Upper lobe of right lung (tissue), 1 donor: ENCODE results near the gene CNTN4. TPM values are rescaled to one million over a fixed set of nuclear protein-coding genes. Genes with fewer than 3 reads are reported as not detected.

Experiments
- ATAC-seq: fragments of 200-7000 bp; cut with Tn5 transposase; one replicate; pipeline ENCODE4 v1.9.1; 2020; ENCODE audit warnings: mild to moderate bottlenecking, moderate library complexity
- DNase-seq: peaks from one replicate; pipeline ENCODE4 v3.0.0-alpha.2; 2020
- H3K27ac ChIP-seq: fragments of 200-600 bp; one replicate; pipeline ENCODE4 v1.8.0; 2022
- H3K27me3 ChIP-seq: fragments of 200-600 bp; one replicate; pipeline ENCODE4 v1.8.0; 2022; ENCODE audit warnings: mild to moderate bottlenecking
- H3K36me3 ChIP-seq: fragments of 200-600 bp; one replicate; pipeline ENCODE4 v1.8.0; 2022
- H3K4me1 ChIP-seq: fragments of 200-600 bp; one replicate; pipeline ENCODE4 v1.8.0; 2022
- H3K4me3 ChIP-seq: fragments of 200-600 bp; one replicate; pipeline ENCODE4 v1.8.0; 2022; ENCODE audit warnings: mild to moderate bottlenecking
- H3K9me3 ChIP-seq: fragments of 200-600 bp; one replicate; pipeline ENCODE4 v1.8.0; 2022
- intact Hi-C: fragments of 100-400 bp; cut with DNase I; formaldehyde crosslinking; loops from one replicate; pipeline ENCODE4 v1.11.0; 2022
- total RNA-seq: library from RNA; stranded (reverse); fragmentation: NEBNext Ultra II Directional; extraction: Animal tissue kit (Norgen Biotek cat#: 25700); gene quantifications from one replicate; pipeline ENCODE4 v1.2.1, GENCODE V29; 2021
- TF ChIP-seq, protein P1 (sequence below): fragments of 200-600 bp; IDR thresholded peaks from one replicate; pipeline ENCODE4 v1.8.0; 2022; ENCODE audit warnings: antibody characterized with exemption
- donor health status: DM: no; HTN: yes; CAD: no; lungs with severe emphysema.

Gene CNTN4
- total RNA-seq, 1 donor from 2014 or later, result 11.3 TPM

DNA sequence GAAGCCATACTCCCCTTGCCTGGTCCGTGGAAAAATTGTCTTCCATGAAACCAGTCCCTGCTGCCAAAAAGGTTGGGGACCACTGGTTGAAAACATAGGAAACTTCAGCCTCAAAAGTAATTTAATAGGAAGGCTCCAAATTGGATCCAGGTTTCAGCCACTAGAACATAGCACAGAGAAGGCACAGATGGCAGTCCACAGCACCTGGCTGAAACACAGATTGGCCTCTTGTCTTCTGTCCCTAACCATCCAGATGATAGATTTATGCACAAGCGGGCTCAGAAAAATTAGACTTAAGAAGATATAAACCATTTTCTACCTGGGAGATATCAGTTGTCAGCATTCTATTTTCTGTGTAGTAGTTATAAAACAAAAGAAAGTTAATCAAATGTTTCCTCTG, 397.1 kb downstream of the CNTN4 start:
- intact Hi-C loops, result no loop called here
- no peak for ATAC-seq
- Histone ChIP-seq H3K4me3 (no peak overlapping the region), H3K27ac (no peak overlapping the region), H3K27me3 (no peaks in the 10 kb centered on the region), H3K36me3 (no peaks in the 10 kb centered on the region), H3K4me1 (no peaks in the 10 kb centered on the region), H3K9me3 (no peaks in the 10 kb centered on the region)
- DNase-seq, result no peak
- TF ChIP-seq, protein P1, sequence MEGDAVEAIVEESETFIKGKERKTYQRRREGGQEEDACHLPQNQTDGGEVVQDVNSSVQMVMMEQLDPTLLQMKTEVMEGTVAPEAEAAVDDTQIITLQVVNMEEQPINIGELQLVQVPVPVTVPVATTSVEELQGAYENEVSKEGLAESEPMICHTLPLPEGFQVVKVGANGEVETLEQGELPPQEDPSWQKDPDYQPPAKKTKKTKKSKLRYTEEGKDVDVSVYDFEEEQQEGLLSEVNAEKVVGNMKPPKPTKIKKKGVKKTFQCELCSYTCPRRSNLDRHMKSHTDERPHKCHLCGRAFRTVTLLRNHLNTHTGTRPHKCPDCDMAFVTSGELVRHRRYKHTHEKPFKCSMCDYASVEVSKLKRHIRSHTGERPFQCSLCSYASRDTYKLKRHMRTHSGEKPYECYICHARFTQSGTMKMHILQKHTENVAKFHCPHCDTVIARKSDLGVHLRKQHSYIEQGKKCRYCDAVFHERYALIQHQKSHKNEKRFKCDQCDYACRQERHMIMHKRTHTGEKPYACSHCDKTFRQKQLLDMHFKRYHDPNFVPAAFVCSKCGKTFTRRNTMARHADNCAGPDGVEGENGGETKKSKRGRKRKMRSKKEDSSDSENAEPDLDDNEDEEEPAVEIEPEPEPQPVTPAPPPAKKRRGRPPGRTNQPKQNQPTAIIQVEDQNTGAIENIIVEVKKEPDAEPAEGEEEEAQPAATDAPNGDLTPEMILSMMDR, result no peak

- no peaks in the 10 kb centered on the region for H3K27me3 ChIP-seq
- H3K27ac ChIP-seq, result no peak overlapping the region
- TF ChIP-seq, protein P1, result no peak
- H3K4me1 ChIP-seq, result no peaks in the 10 kb centered on the region
- H3K36me3 ChIP-seq, result no peaks in the 10 kb centered on the region
- DNase-seq, result no peak
- no peak for ATAC-seq
- no peaks in the 10 kb centered on the region for H3K9me3 ChIP-seq
- intact Hi-C loops, result no loop called here
- H3K4me3 ChIP-seq, result no peak overlapping the region
These were observed 406.2 kb downstream of the CNTN4 start for GRCh38 chr3:2504912-2505311.

- H3K4me3 ChIP-seq, result no peak overlapping the region
- no peaks in the 10 kb centered on the region for H3K36me3 ChIP-seq
- H3K27ac ChIP-seq, result no peak overlapping the region
- H3K4me1 ChIP-seq, result no peaks in the 10 kb centered on the region
- no peaks in the 10 kb centered on the region for H3K27me3 ChIP-seq
- TF ChIP-seq, protein P1, result no peak
- no peaks in the 10 kb centered on the region for H3K9me3 ChIP-seq
- ATAC-seq, result no peak
- intact Hi-C loops, result no loop called here
- DNase-seq, result no peak
These were observed 408.1 kb downstream of the CNTN4 start for GRCh38 chr3:2506776-2507175.

GRCh38 chr3:2510591-2511145, 412.0 kb downstream of the CNTN4 start:
- DNase-seq (no peak), ATAC-seq (no peak)
- Histone ChIP-seq H3K27me3 (no peaks in the 10 kb centered on the region), H3K4me3 (no peak overlapping the region), H3K4me1 (no peaks in the 10 kb centered on the region), H3K9me3 (no peaks in the 10 kb centered on the region), H3K27ac (no peak overlapping the region), H3K36me3 (no peaks in the 10 kb centered on the region)
- intact Hi-C loops, result no loop called here
- TF ChIP-seq, protein P1, result no peak

DNA sequence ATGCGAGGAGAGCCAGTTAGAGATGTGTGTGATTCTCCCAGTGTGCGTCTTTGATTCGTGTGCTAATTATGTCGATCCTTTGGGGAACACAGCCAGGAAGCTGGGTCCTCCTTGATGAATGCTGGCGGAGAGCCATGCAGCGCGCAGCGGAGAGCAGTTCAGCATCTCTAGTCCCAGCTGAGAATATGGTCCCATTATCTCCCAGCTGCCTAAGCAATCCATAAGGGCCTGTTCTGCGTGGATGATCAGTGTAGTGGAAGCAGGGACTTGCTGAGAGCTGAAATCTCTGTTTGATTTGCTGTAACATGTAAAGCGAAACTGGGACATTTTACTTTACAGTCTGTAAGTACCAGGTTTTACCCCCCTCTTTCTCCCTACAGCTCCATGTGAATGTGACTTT, 412.7 kb downstream of the CNTN4 start:
- DNase-seq (no peak), ATAC-seq (no peak)
- Histone ChIP-seq H3K4me1 (no peaks in the 10 kb centered on the region), H3K36me3 (no peaks in the 10 kb centered on the region), H3K4me3 (no peak overlapping the region), H3K27me3 (no peaks in the 10 kb centered on the region), H3K9me3 (no peaks in the 10 kb centered on the region), H3K27ac (no peak overlapping the region)
- intact Hi-C loops, result no loop called here
- TF ChIP-seq, protein P1, result no peak

DNA sequence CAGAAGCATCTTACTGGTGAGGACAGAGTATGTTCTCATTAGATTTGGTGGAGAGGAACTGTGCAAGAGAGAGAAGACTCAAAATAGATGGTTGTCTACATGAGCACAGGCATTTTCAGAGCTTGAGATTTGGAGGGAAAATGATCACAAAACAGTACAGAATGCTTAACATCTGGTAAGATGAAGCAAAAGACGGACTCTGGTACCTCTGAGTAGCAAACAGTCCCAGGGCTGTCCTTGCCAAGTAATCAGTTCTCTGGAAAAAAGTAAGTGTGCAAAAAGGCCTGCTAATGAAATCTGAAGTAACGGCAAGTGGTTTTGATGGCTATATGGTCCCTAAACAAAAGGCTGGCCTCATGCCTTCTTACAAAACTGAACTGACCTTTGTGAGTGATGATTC, 414.2 kb downstream of the CNTN4 start:
- intact Hi-C loops, result no loop called here
- ATAC-seq, result no peak

More for the DNA sequence above, 414.2 kb downstream of the CNTN4 start:
- Histone ChIP-seq H3K27ac (no peak overlapping the region), H3K4me3 (no peak overlapping the region), H3K27me3 (no peaks in the 10 kb centered on the region), H3K4me1 (no peaks in the 10 kb centered on the region), H3K9me3 (no peaks in the 10 kb centered on the region), H3K36me3 (no peaks in the 10 kb centered on the region)
- TF ChIP-seq, protein P1, result no peak
- DNase-seq, result no peak
